Caco-2 (cell line): ENCODE results near the gene SCN4A. TPM values are rescaled to one million over a fixed set of nuclear protein-coding genes. Genes with fewer than 3 reads are reported as not detected.
"Not testable (repeated sequence)": the region's sequence is repeated elsewhere in the genome, so short reads cannot be mapped to it uniquely, and the experiment has no call there.

Experiments used
- BruUV-seq: library from RNA; stranded (reverse); fragments of 400-500 nt; replicated peaks from 2 replicates; lab custom pipeline; 2021; lab: Mats Ljungman, UMichigan
- CTCF ChIA-PET: fragments of 300-600 bp; sonication (Branson Sonifier 250); formaldehyde crosslinking; loops from one replicate; lab custom pipeline; 2022; ENCODE audit warnings: antibody characterized with exemption; lab: Charles Lee
- POLR2A ChIA-PET: fragments of 300-600 bp; sonication (Branson Sonifier 250); formaldehyde crosslinking; loops from one replicate; lab custom pipeline; 2022; ENCODE audit warnings: antibody characterized with exemption; lab: Charles Lee
- DNase-seq, 2 experiments: peaks; one replicate each; pipeline versions ENCODE4 v3.0.0 to v3.0.0-alpha.2; 2020 to 2022
- H3K27me3 ChIP-seq: replicated peaks from 2 replicates; pipeline ENCODE4 v1.6.0; 2011; ENCODE audit warnings: low read length; ENCODE audit not compliant: control insufficient read depth, insufficient read depth
- H3K36me3 ChIP-seq: 2 replicates; pipeline ENCODE4 v1.5.1; 2011; ENCODE audit warnings: low read length; ENCODE audit not compliant: control insufficient read depth, insufficient read depth
- H3K4me1 ChIP-seq: fragments of 250-450 bp; sonication (Bioruptor Pico); 2 replicates; pipeline ENCODE4 v1.5.1; 2020; ENCODE audit warnings: mild to moderate bottlenecking
- H3K4me3 ChIP-seq: 2 replicates; pipeline ENCODE4 v1.5.1; 2011; ENCODE audit warnings: low read depth, mild to moderate bottlenecking, control low read depth, low read length
- H3K9me3 ChIP-seq: fragments of 250-450 bp; sonication (Bioruptor Pico); 2 replicates; pipeline ENCODE4 v1.5.1; 2020; ENCODE audit warnings: mild to moderate bottlenecking, moderate library complexity
- H3K27ac Mint-ChIP-seq: one replicate; pipeline ENCODE4 v1.8.0; 2022; ENCODE audit warnings: mixed read lengths; ENCODE audit not compliant: unreplicated experiment
- H3K27me3 Mint-ChIP-seq: one replicate; pipeline ENCODE4 v1.8.0; 2022; ENCODE audit warnings: mixed read lengths; ENCODE audit not compliant: insufficient read depth, unreplicated experiment
- H3K36me3 Mint-ChIP-seq: one replicate; pipeline ENCODE4 v1.8.0; 2022; ENCODE audit warnings: mild to moderate bottlenecking, mixed read lengths; ENCODE audit not compliant: insufficient read depth, unreplicated experiment
- H3K4me1 Mint-ChIP-seq: one replicate; pipeline ENCODE4 v1.8.0; 2022; ENCODE audit warnings: low read depth, mixed read lengths; ENCODE audit not compliant: unreplicated experiment
- H3K4me3 Mint-ChIP-seq: one replicate; pipeline ENCODE4 v1.8.0; 2022; ENCODE audit warnings: mild to moderate bottlenecking, moderate library complexity, mixed read lengths; ENCODE audit not compliant: unreplicated experiment
- H3K9me3 Mint-ChIP-seq: one replicate; pipeline ENCODE4 v1.8.0; 2022; ENCODE audit warnings: mixed read lengths; ENCODE audit not compliant: unreplicated experiment
- intact Hi-C: fragments of 100-400 bp; cut with micrococcal nuclease; formaldehyde crosslinking; loops from one replicate; pipeline ENCODE4 v1.10.0; 2022; ENCODE audit not compliant: unreplicated experiment
- total RNA-seq: library from RNA; stranded (reverse); gene quantifications from 2 replicates; pipeline ENCODE4 v1.2.3, GENCODE V29; 2022
- TF ChIP-seq, protein P1 (sequence below), 2 experiments: fragments of 200-600 bp in 1 of 2; IDR thresholded peaks; 1 replicate in 1 of 2; 2 replicates in 1 of 2; pipeline versions ENCODE4 v1.5.1 to v1.8.0; 2011 to 2022; ENCODE audit warnings: antibody characterized with exemption in 1 of 2, control low read depth in 1 of 2, inconsistent platforms in 1 of 2, low read depth in 1 of 2, low read length in 1 of 2, mild to moderate bottlenecking in 1 of 2, moderate library complexity in 1 of 2; ENCODE audit not compliant: insufficient read depth in 1 of 2, severe bottlenecking in 1 of 2, unreplicated experiment in 1 of 2

SCN4A gene
- total RNA-seq, 1 experiment from 2014 or later: not detected

DNA sequence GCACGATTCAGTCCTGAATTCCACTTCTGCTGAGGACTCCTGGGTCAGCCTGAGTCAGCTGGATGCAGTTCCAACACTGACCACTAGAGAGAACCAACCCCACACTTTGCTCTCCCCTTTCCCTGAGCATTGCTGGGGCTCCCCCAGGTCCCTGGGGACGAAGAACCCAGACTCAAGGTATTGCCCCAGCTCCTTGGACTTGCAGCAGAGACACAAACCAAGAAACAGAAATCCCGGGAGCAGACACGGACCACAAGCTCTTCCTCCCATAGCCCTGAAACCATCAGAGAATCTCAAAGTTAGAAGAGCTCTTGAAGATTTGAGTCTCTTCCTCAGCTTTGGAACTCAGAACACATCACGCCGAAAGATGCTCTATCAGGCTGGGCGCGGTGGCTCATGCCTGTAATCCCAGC is 53.4 kb downstream of the SCN4A start:
- TF ChIP-seq, protein P1, sequence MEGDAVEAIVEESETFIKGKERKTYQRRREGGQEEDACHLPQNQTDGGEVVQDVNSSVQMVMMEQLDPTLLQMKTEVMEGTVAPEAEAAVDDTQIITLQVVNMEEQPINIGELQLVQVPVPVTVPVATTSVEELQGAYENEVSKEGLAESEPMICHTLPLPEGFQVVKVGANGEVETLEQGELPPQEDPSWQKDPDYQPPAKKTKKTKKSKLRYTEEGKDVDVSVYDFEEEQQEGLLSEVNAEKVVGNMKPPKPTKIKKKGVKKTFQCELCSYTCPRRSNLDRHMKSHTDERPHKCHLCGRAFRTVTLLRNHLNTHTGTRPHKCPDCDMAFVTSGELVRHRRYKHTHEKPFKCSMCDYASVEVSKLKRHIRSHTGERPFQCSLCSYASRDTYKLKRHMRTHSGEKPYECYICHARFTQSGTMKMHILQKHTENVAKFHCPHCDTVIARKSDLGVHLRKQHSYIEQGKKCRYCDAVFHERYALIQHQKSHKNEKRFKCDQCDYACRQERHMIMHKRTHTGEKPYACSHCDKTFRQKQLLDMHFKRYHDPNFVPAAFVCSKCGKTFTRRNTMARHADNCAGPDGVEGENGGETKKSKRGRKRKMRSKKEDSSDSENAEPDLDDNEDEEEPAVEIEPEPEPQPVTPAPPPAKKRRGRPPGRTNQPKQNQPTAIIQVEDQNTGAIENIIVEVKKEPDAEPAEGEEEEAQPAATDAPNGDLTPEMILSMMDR (IDR thresholded peaks at IDR 0.05; ENCODE audit: insufficient read depth in 1 of 2, low read depth in 1 of 2, low read length in 1 of 2, severe bottlenecking in 1 of 2, unreplicated experiment in 1 of 2): peak; percentile 92 to 94
- H3K27ac Mint-ChIP-seq: no peak overlapping the region
- POLR2A ChIA-PET: no interaction called here
- no peak overlapping the region for H3K4me3 Mint-ChIP-seq
- no peaks in the 10 kb centered on the region for H3K4me1 Mint-ChIP-seq
- H3K9me3 Mint-ChIP-seq: no peaks in the 10 kb centered on the region
- CTCF ChIA-PET: interaction anchor here (0.9 to 3.2 kb wide), 11 partner anchors 21 to 309 kb away, joined by 3 to 41 read pairs (median 5); no protein-coding TSS in a partner anchor
- Histone ChIP-seq H3K4me1 (no peaks in the 10 kb centered on the region), H3K36me3 (no peaks in the 10 kb centered on the region), H3K9me3 (no peaks in the 10 kb centered on the region), H3K4me3 (no peak overlapping the region), H3K27me3 (no peaks in the 10 kb centered on the region)
- intact Hi-C loops: loop anchor here (1.0 kb wide), 3 partner anchors 27 to 106 kb away; no protein-coding TSS in a partner anchor
- no TSS peak for BruUV-seq
- H3K27me3 Mint-ChIP-seq: peaks cover 18% of the 10 kb centered on the region
- peak; percentile 66 to 77 for DNase-seq
- no peaks in the 10 kb centered on the region for H3K36me3 Mint-ChIP-seq

DNA sequence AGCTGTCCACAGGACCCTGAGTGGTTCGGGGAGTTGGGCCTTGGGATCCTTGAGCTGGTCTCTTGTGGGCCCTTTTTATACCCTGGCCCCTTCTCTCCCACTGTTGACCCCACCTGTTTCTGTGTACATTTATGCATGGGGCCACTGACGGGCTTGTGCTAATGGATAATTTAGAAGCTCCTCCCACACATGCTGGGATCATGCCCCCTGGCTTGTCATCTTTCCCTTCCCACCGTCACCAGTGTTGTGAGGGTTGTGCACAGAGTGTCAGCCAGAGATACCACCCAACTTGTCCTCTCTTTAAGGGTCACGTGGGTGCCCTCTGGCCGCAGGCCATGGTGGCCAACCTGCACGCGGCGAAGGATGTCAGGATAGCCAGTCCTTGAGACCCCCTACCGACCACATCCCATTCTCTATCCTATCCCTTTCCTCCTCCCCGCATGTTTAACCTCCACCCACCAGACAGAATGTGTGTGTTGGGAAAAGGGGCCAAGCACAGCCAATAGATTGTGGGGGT is 53.9 kb downstream of the SCN4A start, which contains the start of gene GH1:
Gene GH1 (minus strand): TSS at position 51 of the 517 bp plus-strand sequence. CDS start 63 bp downstream, outside the sequence.
- H3K36me3 ChIP-seq, H3K27me3 ChIP-seq, DNase-seq, BruUV-seq, POLR2A ChIA-PET, H3K4me3 Mint-ChIP-seq, H3K9me3 ChIP-seq, H3K9me3 Mint-ChIP-seq, H3K27ac Mint-ChIP-seq, H3K36me3 Mint-ChIP-seq, H3K4me3 ChIP-seq, H3K4me1 ChIP-seq, H3K4me1 Mint-ChIP-seq: not testable (repeated sequence)
- intact Hi-C loops: loop anchor here (1.0 kb wide), 3 partner anchors 27 to 106 kb away; no protein-coding TSS in a partner anchor
- CTCF ChIA-PET: interaction anchor here (0.6 to 3.2 kb wide), 10 partner anchors 21 to 310 kb away, joined by 3 to 41 read pairs (median 6); no protein-coding TSS in a partner anchor
- H3K27me3 Mint-ChIP-seq: peaks cover 17% of the 10 kb centered on the region

DNA sequence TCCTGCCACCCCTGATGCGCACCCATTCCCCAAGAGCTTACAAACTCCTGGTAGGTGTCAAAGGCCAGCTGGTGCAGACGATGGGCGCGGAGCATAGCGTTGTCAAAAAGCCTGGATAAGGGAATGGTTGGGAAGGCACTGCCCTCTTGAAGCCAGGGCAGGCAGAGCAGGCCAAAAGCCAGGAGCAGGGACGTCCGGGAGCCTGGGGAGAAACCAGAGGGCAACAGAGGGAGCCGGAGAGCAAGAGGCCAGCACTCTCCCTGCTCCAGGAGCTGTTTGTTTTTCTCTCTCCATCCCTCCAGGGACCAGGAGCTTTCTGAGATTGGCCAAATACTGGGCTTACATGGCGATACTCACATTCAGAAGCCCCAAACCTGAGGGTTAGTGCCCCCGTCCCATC is 54.4 kb downstream of the SCN4A start:
- intact Hi-C loops: no loop called here
- ChIA-PET CTCF (interaction anchor here (0.6 to 3.2 kb wide), 9 partner anchors 20 to 310 kb away, joined by 3 to 41 read pairs (median 8); no protein-coding TSS in a partner anchor), POLR2A (no interaction called here)
- no peak overlapping the region for H3K4me3 ChIP-seq
- no peaks in the 10 kb centered on the region for H3K36me3 ChIP-seq
- H3K4me1 Mint-ChIP-seq: no peaks in the 10 kb centered on the region
- no peaks in the 10 kb centered on the region for H3K4me1 ChIP-seq
- peak in 1 of 2 experiments; percentile 44 for DNase-seq
- no peaks in the 10 kb centered on the region for H3K36me3 Mint-ChIP-seq
- TF ChIP-seq, protein P1 (IDR thresholded peaks at IDR 0.05; ENCODE audit: insufficient read depth in 1 of 2, low read depth in 1 of 2, low read length in 1 of 2, severe bottlenecking in 1 of 2, unreplicated experiment in 1 of 2): peak in 1 of 2 experiments; percentile 35
- H3K27me3 Mint-ChIP-seq: peaks cover 16% of the 10 kb centered on the region
- H3K27ac Mint-ChIP-seq: no peak overlapping the region
- no peak overlapping the region for H3K4me3 Mint-ChIP-seq
- no peaks in the 10 kb centered on the region for H3K9me3 ChIP-seq
- no peaks in the 10 kb centered on the region for H3K27me3 ChIP-seq
- no TSS peak for BruUV-seq
- no peaks in the 10 kb centered on the region for H3K9me3 Mint-ChIP-seq
